GM12864 (cell line): ENCODE results near the gene CHRNB2.

Source experiments
- DNase-seq: peaks from one replicate; pipeline ENCODE4 v3.0.0-alpha.2; 2011; ENCODE audit warnings: low read depth
- H3K4me3 ChIP-seq: 2 replicates; pipeline ENCODE4 v1.5.1; 2011; ENCODE audit warnings: mild to moderate bottlenecking, low read depth, low read length, control low read depth
- TF ChIP-seq, protein P1 (sequence below): IDR thresholded peaks from 2 replicates; pipeline ENCODE4 v1.5.1; 2011; ENCODE audit warnings: low read depth, mild to moderate bottlenecking, moderate library complexity, low read length, control low read depth, inconsistent platforms; ENCODE audit errors: missing control alignments

Gene CHRNB2

DNA sequence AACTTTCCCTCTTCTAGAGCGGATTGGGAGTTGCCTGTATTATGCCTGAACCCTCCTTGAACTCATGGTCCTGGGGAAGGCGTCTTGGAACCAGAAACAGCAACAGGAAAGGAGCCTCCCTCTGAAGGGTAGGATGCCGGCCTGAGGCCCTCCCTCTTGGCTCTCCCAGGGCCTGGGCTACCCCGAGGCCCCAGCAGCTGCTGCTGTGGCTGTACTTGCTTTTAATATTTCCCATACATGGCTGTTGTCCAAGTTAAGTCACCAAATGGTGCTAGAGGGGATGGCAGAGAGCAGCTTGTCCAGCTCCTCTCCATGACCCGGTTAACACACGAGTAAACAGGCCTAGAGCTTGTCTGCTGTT is 10.5 kb downstream of the CHRNB2 start:
- TF ChIP-seq, protein P1, sequence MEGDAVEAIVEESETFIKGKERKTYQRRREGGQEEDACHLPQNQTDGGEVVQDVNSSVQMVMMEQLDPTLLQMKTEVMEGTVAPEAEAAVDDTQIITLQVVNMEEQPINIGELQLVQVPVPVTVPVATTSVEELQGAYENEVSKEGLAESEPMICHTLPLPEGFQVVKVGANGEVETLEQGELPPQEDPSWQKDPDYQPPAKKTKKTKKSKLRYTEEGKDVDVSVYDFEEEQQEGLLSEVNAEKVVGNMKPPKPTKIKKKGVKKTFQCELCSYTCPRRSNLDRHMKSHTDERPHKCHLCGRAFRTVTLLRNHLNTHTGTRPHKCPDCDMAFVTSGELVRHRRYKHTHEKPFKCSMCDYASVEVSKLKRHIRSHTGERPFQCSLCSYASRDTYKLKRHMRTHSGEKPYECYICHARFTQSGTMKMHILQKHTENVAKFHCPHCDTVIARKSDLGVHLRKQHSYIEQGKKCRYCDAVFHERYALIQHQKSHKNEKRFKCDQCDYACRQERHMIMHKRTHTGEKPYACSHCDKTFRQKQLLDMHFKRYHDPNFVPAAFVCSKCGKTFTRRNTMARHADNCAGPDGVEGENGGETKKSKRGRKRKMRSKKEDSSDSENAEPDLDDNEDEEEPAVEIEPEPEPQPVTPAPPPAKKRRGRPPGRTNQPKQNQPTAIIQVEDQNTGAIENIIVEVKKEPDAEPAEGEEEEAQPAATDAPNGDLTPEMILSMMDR: no peak
- DNase-seq: no peak
- no peak overlapping the region for H3K4me3 ChIP-seq

DNA sequence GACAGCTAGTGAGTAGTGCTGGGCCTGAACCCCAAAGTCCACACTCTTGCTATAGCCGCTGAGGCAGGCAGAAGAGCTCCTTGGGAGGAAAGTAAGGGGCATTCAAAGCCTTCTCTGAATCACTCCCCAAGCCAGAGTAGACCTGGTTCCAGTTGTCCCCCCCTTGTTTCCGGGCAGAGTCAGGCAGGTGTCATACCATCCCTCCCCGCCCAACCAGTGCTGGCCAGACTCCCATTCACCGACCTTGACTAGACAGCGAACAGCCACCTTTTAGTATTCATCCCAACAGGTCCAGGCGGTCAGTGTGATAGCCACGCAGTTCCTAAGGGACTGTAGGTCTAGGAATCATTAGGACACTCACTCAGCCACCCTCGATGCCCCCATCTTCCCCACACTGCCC is 11.8 kb downstream of the CHRNB2 start:
- DNase-seq: no peak
- H3K4me3 ChIP-seq: no peak overlapping the region
- TF ChIP-seq, protein P1: no peak

DNA sequence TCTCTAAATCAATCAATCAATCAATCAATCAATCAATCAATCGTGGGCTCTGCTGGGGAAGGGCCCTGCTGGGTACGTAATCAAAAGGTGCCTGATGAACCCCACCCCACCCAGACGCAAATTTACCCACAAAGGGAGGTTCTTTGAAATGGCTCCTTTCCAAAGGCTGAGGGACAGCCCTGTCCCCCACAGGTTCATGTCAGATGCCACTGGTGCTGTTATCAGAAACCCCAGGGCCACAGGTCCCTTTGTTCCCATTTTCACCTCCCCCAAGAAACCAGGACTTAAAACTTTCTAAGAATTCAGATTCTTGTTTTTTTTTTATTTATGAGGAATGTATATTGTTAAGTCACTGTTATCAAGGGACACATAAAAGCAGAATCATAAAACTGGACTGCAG is 14.2 kb downstream of the CHRNB2 start:
- TF ChIP-seq, protein P1: no peak
- no peak overlapping the region for H3K4me3 ChIP-seq
- DNase-seq: no peak

DNA sequence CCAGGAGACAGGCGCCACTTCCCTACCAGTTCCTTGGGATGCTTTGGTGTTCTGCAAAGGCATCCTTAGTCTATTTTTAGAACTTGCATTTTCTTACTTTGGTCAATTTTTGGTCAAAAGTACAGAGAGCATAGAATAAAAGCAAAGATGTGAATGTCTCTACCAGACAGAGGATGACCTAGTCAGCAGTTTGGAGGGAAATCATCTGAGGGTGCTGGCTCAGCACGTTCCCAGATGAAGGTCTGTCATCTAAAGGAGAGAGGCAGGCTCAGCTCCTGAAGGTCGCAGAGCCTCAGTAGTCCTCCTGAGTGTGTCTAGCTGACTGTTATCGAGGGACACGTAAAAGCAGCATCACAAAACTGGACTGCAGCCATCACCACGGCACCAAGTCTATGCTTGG is 15.3 kb downstream of the CHRNB2 start:
- TF ChIP-seq, protein P1: no peak
- no peak overlapping the region for H3K4me3 ChIP-seq
- DNase-seq: no peak

DNA sequence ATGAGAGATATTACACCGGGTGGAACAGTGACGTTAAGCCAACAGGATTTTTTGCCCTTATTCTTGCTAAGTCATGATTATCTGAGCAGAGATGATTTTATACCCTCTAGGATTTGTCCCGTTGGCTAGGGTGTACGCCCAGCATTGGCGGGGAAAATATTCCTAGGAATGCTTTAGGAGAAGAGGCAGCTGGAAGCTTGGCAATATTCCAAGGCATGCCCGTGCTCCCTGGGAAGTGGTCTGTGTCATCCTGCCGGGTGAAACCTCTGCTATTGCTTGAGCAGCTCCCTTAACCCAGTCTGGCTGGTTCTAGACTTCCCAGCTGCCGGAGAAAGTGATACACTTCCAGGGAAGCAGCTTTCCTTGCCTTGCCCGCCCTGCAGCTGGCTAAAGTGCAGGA is 16.2 kb downstream of the CHRNB2 start:
- TF ChIP-seq, protein P1: no peak
- no peak overlapping the region for H3K4me3 ChIP-seq
- DNase-seq: no peak

DNA sequence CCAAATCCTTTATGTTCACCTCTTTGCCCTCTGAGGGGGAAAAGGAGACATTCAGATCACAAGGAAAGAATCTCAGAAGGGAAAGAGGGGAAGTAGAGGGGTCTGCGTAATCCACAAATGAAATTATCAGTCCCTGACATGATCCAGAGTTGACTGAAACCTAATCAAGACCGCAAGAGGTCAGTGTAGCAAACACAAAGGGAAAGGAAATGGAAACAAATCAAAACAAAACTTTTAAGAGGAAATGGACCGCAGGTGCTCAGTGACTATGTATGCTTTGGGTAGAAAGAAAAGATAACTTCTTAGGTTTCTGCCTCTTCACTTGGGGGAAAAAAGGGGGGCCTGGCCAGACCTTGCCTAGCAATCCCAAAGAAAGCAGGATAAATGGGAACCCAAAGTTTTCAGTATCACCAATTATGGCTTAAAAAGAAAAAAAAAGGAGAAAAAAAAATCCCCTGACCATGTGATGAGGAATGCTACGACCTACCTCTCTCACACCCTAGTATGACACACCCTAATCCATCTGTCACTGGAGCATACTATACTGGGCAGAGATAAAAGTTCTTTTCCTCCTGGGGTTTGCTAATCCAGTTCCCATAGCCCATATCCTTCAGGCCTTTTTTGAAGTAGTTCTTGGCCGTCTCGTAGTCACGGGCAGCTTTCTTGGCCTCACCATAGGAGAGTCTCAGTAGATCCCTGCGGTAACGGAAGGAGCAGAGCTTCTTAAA is 16.9 kb downstream of the CHRNB2 start:
- TF ChIP-seq, protein P1: no peak
- no peak for DNase-seq
- H3K4me3 ChIP-seq: no peak overlapping the region

DNA sequence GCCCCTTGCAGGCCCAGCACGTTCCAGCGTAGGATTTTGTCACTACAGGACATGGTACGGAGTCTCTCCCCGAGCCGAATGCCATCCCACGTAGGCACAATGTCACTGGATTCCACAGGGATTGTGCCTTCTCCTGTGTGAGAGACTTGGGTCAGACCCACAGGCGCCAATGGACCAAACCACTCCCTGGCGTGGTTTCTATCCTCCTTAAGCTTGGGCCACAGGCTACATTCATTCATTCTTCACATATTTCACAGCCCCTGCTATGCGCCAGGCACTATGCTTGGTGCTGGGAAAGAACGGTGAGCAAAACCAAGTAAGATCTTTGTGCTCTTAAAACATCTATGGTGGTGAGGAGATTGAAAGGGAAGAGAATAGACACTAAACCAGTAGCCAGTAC is 18.7 kb downstream of the CHRNB2 start:
- H3K4me3 ChIP-seq: no peak overlapping the region

More for the DNA sequence above, 18.7 kb downstream of the CHRNB2 start:
- TF ChIP-seq, protein P1: no peak
- DNase-seq: no peak
